Measurements from ENCODE around the gene SLAIN1. TPM values are rescaled to one million over a fixed set of nuclear protein-coding genes. Genes with fewer than 3 reads are reported as not detected.

Gene SLAIN1
- total RNA-seq, 4 donors from 2014 or later: 1.5 to 33.0 (median 3.8) TPM

DNA sequence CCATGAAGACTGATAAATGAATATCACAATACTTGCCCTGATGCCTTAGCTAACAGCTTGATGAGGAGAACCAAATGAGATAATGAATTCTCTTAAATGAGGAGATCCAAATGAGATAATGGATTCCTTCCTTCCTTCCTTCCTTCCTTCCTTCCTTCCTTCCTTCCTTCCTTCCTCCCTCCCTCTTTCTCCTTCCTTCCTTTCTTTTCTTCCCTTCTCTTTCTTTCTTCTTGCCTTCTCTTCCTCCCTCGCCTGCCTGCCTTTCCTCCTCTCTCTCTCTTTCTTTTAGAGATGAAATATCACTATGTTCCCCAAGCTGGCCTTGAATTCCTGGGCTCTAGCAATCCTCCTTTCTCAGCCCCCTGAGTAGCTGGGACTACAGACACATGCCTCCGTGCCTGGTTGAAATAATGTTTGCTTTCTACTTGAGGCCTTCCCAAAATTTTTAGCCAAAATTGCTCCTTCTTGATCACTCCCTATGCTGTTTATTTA, 4.0 kb upstream of the SLAIN1 start:
- Histone ChIP-seq H3K27ac (no peak overlapping the region), H3K9me3 (no peaks in the 10 kb centered on the region), H3K36me3 (no peaks in the 10 kb centered on the region), H3K4me3 (no peak overlapping the region), H3K27me3 (peaks cover 0 to 7% of the 10 kb centered on the region in 2 donors), H3K4me1 (peaks cover 0 to 4% (median 0%) of the 10 kb centered on the region in 4 donors)
- TF ChIP-seq, protein P1, sequence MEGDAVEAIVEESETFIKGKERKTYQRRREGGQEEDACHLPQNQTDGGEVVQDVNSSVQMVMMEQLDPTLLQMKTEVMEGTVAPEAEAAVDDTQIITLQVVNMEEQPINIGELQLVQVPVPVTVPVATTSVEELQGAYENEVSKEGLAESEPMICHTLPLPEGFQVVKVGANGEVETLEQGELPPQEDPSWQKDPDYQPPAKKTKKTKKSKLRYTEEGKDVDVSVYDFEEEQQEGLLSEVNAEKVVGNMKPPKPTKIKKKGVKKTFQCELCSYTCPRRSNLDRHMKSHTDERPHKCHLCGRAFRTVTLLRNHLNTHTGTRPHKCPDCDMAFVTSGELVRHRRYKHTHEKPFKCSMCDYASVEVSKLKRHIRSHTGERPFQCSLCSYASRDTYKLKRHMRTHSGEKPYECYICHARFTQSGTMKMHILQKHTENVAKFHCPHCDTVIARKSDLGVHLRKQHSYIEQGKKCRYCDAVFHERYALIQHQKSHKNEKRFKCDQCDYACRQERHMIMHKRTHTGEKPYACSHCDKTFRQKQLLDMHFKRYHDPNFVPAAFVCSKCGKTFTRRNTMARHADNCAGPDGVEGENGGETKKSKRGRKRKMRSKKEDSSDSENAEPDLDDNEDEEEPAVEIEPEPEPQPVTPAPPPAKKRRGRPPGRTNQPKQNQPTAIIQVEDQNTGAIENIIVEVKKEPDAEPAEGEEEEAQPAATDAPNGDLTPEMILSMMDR (IDR thresholded peaks at IDR 0.05): no peak
- no peak for TF ChIP-seq POLR2A (IDR thresholded peaks at IDR 0.05)
- no peak for DNase-seq

DNA sequence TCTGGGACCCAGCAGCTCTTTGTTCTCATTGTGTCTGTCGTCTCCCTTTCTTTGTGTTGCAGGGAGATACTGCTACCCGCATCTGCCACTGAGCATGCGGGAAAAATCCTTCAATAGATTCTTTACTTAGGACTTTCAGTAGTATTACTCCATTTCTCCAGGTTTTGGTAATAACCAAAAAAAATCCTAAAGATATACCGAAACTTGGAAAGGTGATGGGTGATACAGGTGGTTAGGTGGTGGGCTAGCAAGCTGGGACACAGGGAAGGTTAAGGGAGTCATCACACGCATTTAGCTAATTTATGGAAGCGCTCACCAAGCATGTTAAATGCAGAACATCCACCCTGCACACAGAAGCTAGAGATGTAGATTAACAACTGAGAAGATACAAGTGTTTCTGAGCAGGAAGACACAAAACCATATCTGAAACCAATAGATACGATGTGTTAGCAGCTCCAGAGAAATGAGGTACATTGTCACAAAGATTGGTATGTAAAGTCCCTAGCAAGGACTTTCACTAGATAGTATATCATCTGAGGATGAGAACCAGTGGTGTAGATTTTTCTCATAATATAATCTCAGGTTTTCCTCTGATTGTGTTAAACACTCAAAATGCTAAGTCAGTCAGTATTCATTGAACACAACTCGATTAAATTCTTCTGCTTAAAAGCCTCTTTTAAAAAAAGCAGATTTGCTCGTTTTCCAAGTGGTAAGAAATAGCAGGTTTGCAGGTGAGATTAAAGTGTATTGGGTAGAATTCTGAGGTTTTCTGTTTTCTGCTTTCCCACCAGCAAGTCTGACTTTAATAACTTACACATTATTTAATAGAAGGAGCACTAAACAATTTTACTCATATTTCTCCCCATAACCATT, 1.2 kb upstream of the SLAIN1 start:
- no peak for DNase-seq
- H3K36me3 ChIP-seq: no peaks in the 10 kb centered on the region
- H3K4me1 ChIP-seq: peaks cover 0 to 4% (median 0%) of the 10 kb centered on the region in 4 donors
- no peaks in the 10 kb centered on the region for H3K9me3 ChIP-seq
- peak overlapping the region in 1 of 4 donors; percentile 92 for H3K4me3 ChIP-seq
- no peak overlapping the region for H3K27ac ChIP-seq
- H3K27me3 ChIP-seq: peaks cover 0 to 7% of the 10 kb centered on the region in 2 donors
- TF ChIP-seq, protein P1 (IDR thresholded peaks at IDR 0.05): no peak
- no peak for TF ChIP-seq POLR2A (IDR thresholded peaks at IDR 0.05)

GRCh38 chr13:77696879-77697216, 639 bp upstream of the SLAIN1 start:
- Histone ChIP-seq H3K27ac (peak overlapping the region in 3 of 4 donors; percentile 45 to 80 (median 50)), H3K36me3 (no peaks in the 10 kb centered on the region), H3K9me3 (no peaks in the 10 kb centered on the region), H3K4me1 (peaks cover 0 to 4% (median 0%) of the 10 kb centered on the region in 4 donors), H3K4me3 (peak overlapping the region; percentile 71 to 92 (median 80)), H3K27me3 (peaks cover 0 to 7% of the 10 kb centered on the region in 2 donors)
- no peak for DNase-seq
- TF ChIP-seq POLR2A (IDR thresholded peaks at IDR 0.05): no peak
- TF ChIP-seq, protein P1 (IDR thresholded peaks at IDR 0.05): no peak

GRCh38 chr13:77698201-77699058, 943 bp downstream of the SLAIN1 start:
- H3K9me3 ChIP-seq: no peaks in the 10 kb centered on the region
- H3K4me3 ChIP-seq: peak overlapping the region; percentile 71 to 92 (median 80)
- peaks cover 0 to 7% of the 10 kb centered on the region in 2 donors for H3K27me3 ChIP-seq
- TF ChIP-seq, protein P1 (IDR thresholded peaks at IDR 0.05): no peak
- no peak for TF ChIP-seq POLR2A (IDR thresholded peaks at IDR 0.05)
- peak overlapping the region in 3 of 4 donors; percentile 14 to 80 (median 25) for H3K27ac ChIP-seq
- H3K4me1 ChIP-seq: peaks cover 0 to 4% (median 0%) of the 10 kb centered on the region in 4 donors
- peak; percentile 50 to 70 (median 61) for DNase-seq
- H3K36me3 ChIP-seq: no peaks in the 10 kb centered on the region

GRCh38 chr13:77699059-77699680, 1.7 kb downstream of the SLAIN1 start:
- peak overlapping the region in 1 of 4 donors; percentile 80 for H3K27ac ChIP-seq
- TF ChIP-seq, protein P1 (IDR thresholded peaks at IDR 0.05): no peak
- TF ChIP-seq POLR2A (IDR thresholded peaks at IDR 0.05): no peak
- no peaks in the 10 kb centered on the region for H3K9me3 ChIP-seq
- H3K27me3 ChIP-seq: peaks cover 0 to 7% of the 10 kb centered on the region in 2 donors
- peak overlapping the region; percentile 71 to 92 (median 80) for H3K4me3 ChIP-seq
- peaks cover 0 to 4% (median 0%) of the 10 kb centered on the region in 4 donors for H3K4me1 ChIP-seq
- DNase-seq: no peak
- H3K36me3 ChIP-seq: no peaks in the 10 kb centered on the region

Measured in Peyer's patch (tissue), 4 donors.